Skeletal muscle satellite cell (primary cell): ENCODE results near the gene CELF4.

ENCODE experiments used
- H3K27me3 ChIP-seq: 2 replicates; pipeline ENCODE4 v1.7.0; 2013; ENCODE audit warnings: low read length; ENCODE audit not compliant: control insufficient read depth, insufficient read depth
- H3K36me3 ChIP-seq: 2 replicates; pipeline ENCODE4 v1.7.0; 2013; ENCODE audit warnings: mild to moderate bottlenecking, control low read depth, low read length; ENCODE audit not compliant: insufficient read depth
- H3K4me1 ChIP-seq: 2 replicates; pipeline ENCODE4 v1.7.0; 2013; ENCODE audit warnings: low read length; ENCODE audit not compliant: control insufficient read depth, insufficient read depth
- H3K4me2 ChIP-seq: 2 replicates; pipeline ENCODE4 v1.7.0; 2013; ENCODE audit warnings: mild to moderate bottlenecking, low read length
- H3K4me3 ChIP-seq: 2 replicates; pipeline ENCODE4 v1.7.0; 2013; ENCODE audit warnings: low read length
- H3K9ac ChIP-seq: 2 replicates; pipeline ENCODE4 v1.7.0; 2013; ENCODE audit warnings: mild to moderate bottlenecking, low read depth, low read length, moderate library complexity
- H3K9me3 ChIP-seq: replicated peaks from 2 replicates; pipeline ENCODE4 v1.7.0; 2013; ENCODE audit warnings: mild to moderate bottlenecking, control low read depth, low read length

The CELF4 gene

GRCh38 chr18:37570336-37570930, 4.8 kb upstream of the CELF4 start:
- H3K9me3 ChIP-seq = no peaks in the 10 kb centered on the region
- no peak overlapping the region for H3K4me2 ChIP-seq
- peaks cover 43% of the 10 kb centered on the region for H3K27me3 ChIP-seq
- H3K4me3 ChIP-seq = no peak overlapping the region
- H3K4me1 ChIP-seq = peaks cover 3% of the 10 kb centered on the region
- no peaks in the 10 kb centered on the region for H3K36me3 ChIP-seq
- H3K9ac ChIP-seq = no peak overlapping the region

- Histone ChIP-seq H3K4me3 (no peak overlapping the region), H3K4me1 (peaks cover 9% of the 10 kb centered on the region), H3K4me2 (no peak overlapping the region), H3K9me3 (no peaks in the 10 kb centered on the region), H3K27me3 (peaks cover 61% of the 10 kb centered on the region), H3K36me3 (no peaks in the 10 kb centered on the region), H3K9ac (no peak overlapping the region)
These were observed 3.1 kb upstream of the CELF4 start for GRCh38 chr18:37568671-37569070.

GRCh38 chr18:37567994-37568359, 2.4 kb upstream of the CELF4 start:
- Histone ChIP-seq H3K4me3 (no peak overlapping the region), H3K9me3 (no peaks in the 10 kb centered on the region), H3K4me1 (peaks cover 9% of the 10 kb centered on the region), H3K9ac (no peak overlapping the region), H3K27me3 (peaks cover 62% of the 10 kb centered on the region), H3K36me3 (no peaks in the 10 kb centered on the region), H3K4me2 (no peak overlapping the region)

GRCh38 chr18:37567061-37567993, 1.7 kb upstream of the CELF4 start:
- H3K9me3 ChIP-seq = no peaks in the 10 kb centered on the region
- H3K4me2 ChIP-seq = peak overlapping the region; percentile 77
- no peak overlapping the region for H3K9ac ChIP-seq
- no peaks in the 10 kb centered on the region for H3K36me3 ChIP-seq
- H3K4me3 ChIP-seq = peak overlapping the region; percentile 64
- H3K4me1 ChIP-seq = peaks cover 9% of the 10 kb centered on the region
- H3K27me3 ChIP-seq = peaks cover 66% of the 10 kb centered on the region

- no peak overlapping the region for H3K9ac ChIP-seq
- peak overlapping the region; percentile 64 for H3K4me3 ChIP-seq
- peak overlapping the region; percentile 77 for H3K4me2 ChIP-seq
- no peaks in the 10 kb centered on the region for H3K36me3 ChIP-seq
- H3K9me3 ChIP-seq = no peaks in the 10 kb centered on the region
- peaks cover 9% of the 10 kb centered on the region for H3K4me1 ChIP-seq
- H3K27me3 ChIP-seq = peaks cover 65% of the 10 kb centered on the region
These were observed 972 bp upstream of the CELF4 start for GRCh38 chr18:37566479-37567060.

DNA sequence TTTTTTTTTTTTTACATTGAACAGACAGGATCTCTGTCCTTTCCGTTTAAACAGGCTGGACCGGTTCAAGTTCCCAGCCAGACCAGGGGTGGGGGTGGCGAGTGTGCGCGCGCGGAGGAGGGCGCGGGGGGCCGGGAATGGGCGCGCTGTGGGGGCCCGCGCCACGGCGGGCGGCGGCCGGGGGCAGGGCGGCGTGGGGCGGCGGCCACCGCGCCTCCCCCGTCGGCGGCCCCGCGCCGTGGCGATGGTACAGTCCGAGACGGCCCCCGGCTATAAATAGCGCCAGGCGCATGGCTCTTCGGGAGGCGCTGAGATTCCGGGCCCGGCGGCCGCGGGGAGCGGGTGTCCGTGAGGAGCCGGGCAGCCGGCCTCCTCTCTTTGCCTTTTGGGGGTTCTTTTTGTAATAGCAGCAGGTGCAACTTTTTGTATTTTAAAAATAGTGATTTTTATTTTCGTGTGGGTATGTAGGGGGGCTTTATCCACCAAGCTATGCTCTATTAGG, 430 bp upstream of the CELF4 start:
- Histone ChIP-seq H3K9ac (no peak overlapping the region), H3K27me3 (peaks cover 61% of the 10 kb centered on the region), H3K4me3 (peak overlapping the region; percentile 64)

DNA sequence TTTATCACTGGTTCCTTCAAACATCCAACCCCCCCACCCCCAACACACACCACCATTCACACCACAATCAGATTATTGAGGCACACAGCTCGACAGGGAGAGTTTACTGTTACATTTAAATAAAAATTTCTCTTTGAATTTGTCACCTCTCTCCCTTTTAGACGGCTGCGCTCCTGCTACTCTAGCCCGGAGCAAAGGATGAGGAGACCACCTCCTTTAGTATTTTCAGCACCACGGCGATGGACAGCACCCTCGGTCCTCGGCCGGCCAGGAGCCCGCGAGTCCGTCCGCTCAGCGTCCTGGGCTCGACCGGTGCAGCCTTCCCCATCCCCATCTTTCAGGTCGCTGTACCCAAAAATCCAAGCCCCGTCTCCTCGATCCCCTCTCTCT, 892 bp downstream of the CELF4 start:
- H3K27me3 ChIP-seq = peaks cover 58% of the 10 kb centered on the region

More for the DNA sequence above, 430 bp upstream of the CELF4 start:
- H3K9me3 ChIP-seq = no peaks in the 10 kb centered on the region
- peak overlapping the region; percentile 77 for H3K4me2 ChIP-seq
- no peaks in the 10 kb centered on the region for H3K36me3 ChIP-seq
- peaks cover 9% of the 10 kb centered on the region for H3K4me1 ChIP-seq

DNA sequence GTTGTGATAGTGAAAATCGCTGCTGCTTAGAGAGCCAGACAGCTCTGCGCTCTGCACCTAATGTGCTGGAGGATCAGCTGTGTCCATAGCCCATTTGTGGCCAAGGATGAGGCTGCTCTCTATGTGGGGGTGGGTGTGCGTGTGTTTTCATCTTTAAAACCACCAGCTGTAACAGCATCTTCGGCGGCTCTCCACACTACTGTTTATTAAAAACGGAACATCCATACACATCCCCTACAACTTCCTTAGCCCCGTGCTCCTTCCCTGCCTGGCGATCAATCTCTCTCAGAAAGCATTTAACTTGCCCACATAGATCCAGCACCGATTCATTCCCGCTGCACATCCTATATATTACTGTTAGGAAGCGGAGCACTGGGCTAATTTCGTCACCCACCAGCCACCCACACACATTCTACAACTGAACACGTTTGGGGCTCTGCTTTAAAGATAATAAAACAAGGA, 1.6 kb downstream of the CELF4 start:
- no peak overlapping the region for H3K4me2 ChIP-seq
- no peak overlapping the region for H3K4me3 ChIP-seq
- peaks cover 9% of the 10 kb centered on the region for H3K4me1 ChIP-seq
- H3K27me3 ChIP-seq = peaks cover 52% of the 10 kb centered on the region
- H3K36me3 ChIP-seq = no peaks in the 10 kb centered on the region
- H3K9ac ChIP-seq = no peak overlapping the region
- H3K9me3 ChIP-seq = no peaks in the 10 kb centered on the region

More for the DNA sequence above, 892 bp downstream of the CELF4 start:
- peak overlapping the region; percentile 77 for H3K4me2 ChIP-seq
- H3K4me3 ChIP-seq = no peak overlapping the region
- no peaks in the 10 kb centered on the region for H3K9me3 ChIP-seq
- peaks cover 9% of the 10 kb centered on the region for H3K4me1 ChIP-seq
- H3K9ac ChIP-seq = no peak overlapping the region
- H3K36me3 ChIP-seq = no peaks in the 10 kb centered on the region

- H3K36me3 ChIP-seq = no peaks in the 10 kb centered on the region
- H3K9me3 ChIP-seq = no peaks in the 10 kb centered on the region
- H3K9ac ChIP-seq = no peak overlapping the region
- H3K4me2 ChIP-seq = no peak overlapping the region
- no peak overlapping the region for H3K4me3 ChIP-seq
- peaks cover 9% of the 10 kb centered on the region for H3K4me1 ChIP-seq
- peaks cover 32% of the 10 kb centered on the region for H3K27me3 ChIP-seq
These were observed 3.6 kb downstream of the CELF4 start for GRCh38 chr18:37561986-37562385.

GRCh38 chr18:37560003-37560402, 5.6 kb downstream of the CELF4 start:
- Histone ChIP-seq H3K4me2 (no peak overlapping the region), H3K9me3 (no peaks in the 10 kb centered on the region), H3K4me1 (peaks cover 2% of the 10 kb centered on the region), H3K27me3 (peaks cover 18% of the 10 kb centered on the region), H3K36me3 (no peaks in the 10 kb centered on the region), H3K9ac (no peak overlapping the region), H3K4me3 (no peak overlapping the region)

- Histone ChIP-seq H3K9me3 (no peaks in the 10 kb centered on the region), H3K4me3 (no peak overlapping the region), H3K27me3 (peaks cover 10% of the 10 kb centered on the region), H3K36me3 (no peaks in the 10 kb centered on the region), H3K4me2 (no peak overlapping the region), H3K9ac (no peak overlapping the region), H3K4me1 (no peaks in the 10 kb centered on the region)
These were observed 6.4 kb downstream of the CELF4 start for GRCh38 chr18:37559194-37559593.
